HG02763 (cell line): ENCODE results near the gene TCF23.
"Not testable (repeated sequence)": the region's sequence is repeated elsewhere in the genome, so short reads cannot be mapped to it uniquely, and the experiment has no call there.

ENCODE experiments used
- ATAC-seq: cut with Tn5 transposase; IDR thresholded peaks from one replicate; pipeline ENCODE4 v1.9.1; 2021; ENCODE audit warnings: mild to moderate bottlenecking, moderate library complexity; ENCODE audit not compliant: unreplicated experiment

TCF23 gene

DNA sequence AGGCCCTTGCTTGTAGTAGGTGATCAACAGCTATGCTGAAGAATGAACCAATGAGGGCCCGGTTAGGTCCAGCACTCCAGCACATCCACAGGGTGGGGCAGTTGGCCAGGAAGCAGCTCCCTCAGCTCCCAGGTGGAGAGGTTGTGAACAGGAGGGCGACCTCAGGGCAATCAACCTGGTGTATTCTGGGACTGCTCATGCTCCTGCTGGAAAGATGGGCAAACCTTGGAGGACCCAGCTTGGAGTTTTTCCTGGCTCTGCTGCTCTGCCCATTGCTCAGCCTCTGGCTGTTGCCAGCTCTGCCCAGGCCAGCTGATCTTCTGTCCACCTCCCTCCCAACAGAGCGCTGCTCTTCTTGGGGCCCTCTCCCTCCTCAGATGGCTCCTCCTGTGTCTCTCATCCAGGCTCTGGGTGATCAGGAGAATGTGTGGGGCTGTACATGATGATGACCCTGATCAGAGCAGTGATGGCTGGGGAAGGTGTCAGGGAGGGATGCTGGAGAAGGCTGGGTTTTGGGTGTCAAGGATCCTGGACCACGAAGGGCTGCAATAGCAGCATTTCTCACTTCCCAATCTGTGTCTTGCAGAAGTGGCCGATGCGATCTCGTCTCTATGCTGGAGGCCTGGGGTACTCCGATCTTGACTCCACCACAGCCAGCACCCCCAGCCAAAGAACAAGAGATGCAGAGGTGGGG, 3.4 kb downstream of the TCF23 start:
- no peak for ATAC-seq

DNA sequence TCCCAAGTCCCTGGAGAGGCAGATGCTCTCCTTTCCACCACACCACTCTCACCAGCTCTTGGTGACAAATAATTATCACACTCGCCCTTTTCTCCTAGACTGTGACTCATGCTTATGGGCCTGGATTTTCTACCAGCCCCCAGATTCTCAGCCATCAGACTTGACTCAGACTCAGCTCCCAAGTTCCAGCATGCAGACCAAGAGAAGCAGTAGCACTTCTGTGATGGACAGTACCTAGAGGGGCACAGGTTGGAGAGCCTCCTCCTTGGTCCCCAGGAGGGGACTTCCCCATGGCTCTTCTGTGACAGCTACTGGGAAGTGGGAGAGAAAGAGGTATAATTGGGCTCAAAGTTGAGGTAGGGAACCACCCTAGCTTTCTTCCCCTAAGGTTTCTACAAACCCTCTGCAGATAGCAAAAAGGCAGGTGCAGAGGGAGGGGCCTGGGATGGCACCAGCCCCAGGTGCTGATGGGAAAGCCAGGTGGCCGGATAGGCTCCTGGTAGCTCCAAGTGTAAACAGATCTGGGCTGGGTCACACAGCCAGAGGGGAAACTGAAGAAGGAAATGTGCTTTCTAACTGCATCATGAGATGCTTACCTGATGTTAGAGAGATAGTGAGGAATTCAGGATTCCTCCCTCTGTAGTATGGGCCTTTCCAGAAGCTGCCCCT, 4.1 kb downstream of the TCF23 start:
- ATAC-seq, result no peak

DNA sequence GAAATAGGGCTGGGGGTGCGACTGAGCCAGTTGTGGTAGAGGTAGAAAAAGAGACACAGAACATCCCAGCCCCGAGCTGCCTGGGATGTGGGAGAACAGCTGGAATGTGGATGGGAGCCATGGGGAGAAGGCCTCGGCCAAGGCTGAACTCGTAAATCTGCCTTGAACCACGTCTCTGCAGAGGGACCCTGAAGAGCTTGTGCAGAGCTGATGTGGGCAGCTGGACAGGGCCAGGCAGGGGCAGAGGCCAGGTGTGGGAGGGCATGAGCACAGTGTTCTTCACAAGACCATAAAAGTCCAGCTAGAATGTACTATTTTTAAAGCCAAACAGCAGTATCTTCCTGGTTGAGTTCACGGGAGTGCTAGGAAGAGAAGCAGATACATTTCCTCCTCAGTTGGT, 5.7 kb downstream of the TCF23 start:
- no peak for ATAC-seq

DNA sequence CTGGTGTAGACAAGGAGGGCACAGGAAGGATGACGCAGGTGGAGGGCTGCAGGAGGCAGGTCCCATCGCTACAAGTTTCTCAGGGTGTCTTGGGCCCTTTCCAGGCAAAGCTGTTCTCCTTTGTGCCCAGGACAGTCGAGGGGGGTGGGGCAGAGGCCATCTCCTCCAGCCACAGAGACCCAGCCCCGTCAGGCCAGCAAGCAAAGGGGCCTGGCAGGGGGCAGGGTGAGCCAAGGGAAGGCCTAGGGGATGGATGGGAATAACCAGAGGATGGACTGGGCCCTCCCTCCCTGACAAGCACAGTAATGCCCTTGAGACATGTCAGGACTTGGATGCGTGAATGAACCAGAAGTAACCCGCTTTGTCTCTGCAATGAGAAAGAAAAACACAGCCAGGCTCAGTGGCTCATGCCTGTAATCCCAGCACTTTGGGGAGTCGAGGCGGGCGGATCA, 6.3 kb downstream of the TCF23 start:
- ATAC-seq, result no peak

DNA sequence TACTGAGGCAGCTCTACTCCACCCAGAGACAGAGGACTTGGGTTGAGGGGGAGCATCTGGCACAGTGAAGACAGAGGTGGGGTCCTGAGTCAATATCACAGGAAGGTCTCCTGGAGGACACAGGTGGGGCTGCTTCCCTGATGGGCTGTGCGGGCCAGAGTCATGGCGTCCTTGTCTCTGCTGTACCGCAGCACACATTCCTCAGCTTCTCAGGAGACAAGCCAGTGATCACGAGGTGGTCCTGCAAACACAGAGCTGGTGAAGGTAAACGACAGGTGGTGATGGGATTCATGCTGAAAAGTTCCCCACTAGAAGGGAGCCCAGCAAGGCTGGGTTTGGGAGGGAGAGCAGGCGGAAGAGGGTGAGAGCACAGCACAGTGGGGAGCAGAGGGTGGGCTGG, 9.7 kb downstream of the TCF23 start:
- no peak for ATAC-seq

DNA sequence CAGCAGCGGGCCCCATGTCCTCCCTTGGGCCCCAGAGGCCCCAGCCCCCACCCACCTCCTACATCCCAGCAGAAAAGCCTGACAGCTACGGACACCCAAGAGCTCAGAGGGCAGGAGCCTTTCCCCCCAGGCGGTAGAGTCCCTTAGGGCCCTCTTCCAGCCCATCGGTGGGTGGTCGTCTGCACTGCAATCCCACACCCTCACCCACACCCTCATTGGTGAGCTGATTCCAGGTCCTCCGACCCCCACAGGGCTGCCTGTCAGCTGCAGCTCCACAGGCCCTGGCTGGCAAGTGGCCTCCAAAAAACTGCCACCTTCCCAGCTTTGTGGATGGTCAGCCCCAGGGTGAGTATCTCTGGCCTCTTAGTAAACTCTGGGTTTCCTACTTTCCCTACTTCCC, 10.5 kb downstream of the TCF23 start:
- no peak for ATAC-seq

DNA sequence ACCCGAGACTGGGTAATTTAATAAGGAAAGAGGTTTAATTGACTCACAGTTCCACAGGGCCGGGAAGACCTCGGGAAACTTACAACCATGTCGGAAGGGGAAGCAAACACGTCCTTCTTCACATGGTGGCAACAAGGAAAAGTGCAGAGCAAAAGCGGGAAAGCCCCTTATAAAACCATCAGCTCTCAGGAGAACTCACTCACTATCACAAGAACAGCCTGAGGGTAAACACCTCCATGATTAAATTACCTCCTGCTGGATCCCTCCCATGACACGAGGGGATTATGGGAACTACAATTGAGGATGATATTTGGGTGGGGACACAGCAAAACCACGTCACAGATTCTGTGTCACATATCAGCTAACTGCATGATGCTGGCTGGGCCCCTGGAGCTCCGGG, 11.4 kb downstream of the TCF23 start:
- ATAC-seq, result no peak

DNA sequence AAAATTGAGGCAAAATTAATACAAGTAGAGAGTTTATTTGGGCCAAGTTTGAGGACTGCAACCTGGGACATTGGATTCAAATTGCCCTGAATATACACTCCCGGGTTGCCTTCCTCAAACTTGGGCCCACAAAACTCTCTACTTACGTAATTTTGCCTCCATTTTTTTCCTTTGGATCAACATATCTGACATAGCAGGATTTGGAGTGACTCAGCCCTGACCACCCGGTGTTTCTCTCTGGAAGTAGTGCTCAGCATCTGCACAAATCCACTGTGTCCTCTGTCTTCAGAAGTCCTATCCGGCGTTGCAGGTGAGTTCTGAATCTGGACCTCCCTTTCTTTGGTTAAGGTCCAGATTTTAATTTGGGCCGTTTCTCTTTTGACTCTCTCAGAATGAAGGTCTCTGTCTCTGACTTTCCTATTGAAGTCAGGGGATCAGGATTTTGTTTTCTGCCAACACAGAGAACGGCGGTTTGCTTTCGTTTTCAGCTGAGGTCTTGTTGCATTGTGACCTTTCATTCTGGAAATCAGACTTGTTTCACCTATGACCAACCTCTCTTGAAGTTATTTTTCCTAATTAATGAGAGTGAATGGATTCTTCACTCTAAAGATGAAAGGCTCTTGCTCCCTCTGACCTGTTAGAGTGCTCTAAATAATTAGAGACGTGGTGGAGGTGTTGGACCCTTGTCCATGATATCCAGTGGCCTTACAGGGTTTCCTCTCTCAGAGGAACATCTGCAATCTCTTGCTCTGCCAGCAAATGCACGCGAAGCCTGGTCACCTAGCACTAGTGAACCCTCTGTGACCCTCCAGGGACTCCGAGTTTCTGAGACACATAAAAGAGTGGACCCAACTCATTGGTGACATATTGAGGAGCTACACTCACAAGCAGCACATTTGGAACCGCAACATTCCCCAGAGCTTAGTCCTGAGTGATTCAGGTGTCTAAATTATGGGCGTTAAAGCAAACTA, 13.6 kb downstream of the TCF23 start:
- ATAC-seq, result no peak

DNA sequence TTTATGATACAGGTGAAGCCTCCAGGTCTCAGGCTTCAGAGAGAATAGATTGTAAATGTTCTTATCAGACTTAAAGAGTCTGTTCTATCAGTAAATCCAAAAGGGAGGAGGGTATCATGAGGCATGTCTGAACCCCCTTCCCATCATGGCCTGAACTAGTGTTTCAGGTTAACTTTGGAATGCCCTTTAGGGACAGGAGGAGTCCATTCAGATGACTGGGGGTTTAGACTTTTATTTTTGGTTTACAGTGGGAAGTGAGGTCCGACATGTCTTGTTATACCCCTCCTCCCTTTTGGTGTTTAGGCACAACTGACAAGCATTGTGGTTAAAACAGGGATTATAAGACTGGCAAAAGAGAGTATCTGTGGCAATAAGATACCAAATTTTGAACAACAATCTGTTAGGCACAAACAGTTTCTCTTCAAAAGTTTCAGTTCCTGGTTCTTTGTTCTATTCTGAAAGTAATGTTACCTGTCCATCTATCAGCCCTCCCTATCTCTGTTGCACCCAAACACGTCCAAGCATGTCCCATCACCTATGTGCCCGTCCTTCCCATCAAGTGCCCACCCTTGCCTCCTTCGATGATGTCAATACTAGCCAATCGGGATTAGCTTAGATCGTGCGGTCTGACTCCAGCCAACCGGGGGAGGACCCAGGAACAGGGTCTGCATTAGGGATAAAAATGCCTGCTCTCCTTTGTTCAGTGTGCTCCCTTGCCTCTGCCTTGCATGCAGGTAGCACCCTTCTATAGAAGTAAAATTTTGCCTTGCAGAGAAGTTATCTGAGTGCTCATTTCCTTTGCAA, 16.4 kb downstream of the TCF23 start:
- no peak for ATAC-seq

DNA sequence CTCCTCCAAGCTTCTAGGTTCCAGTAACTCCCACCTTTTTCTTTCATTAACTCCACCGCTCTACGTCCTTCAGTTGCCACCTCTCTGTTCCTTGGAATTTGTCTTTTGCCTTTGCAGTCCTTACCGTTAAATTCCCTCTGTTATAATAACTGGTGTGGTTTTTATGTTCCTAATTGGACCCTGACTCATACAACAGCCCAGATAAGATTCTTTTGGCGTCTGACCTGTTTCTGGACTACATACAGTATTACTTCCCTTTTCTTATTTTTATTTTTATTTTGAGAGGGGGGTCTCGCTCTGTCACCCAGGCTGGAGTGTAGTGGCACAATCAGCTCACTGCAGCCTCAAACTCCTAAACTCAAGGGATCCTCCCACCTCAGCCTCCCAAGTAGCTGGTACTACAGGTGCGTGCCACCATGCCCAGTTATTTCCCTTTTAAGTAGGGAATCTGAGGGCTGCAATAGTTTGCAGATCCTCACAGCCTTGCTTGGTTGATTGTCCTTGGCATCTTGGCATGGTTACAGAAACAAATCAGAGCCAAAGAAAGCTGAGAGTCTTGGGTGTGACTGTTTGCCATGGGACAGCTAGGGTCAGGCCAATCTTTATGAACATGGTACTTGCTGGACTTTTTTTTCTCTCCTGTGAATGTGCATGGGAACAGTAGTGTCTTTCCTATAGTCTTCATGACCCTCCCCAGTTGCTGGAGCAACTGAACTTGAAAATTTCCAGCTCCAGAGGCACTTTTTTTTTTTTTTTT, 22.0 kb downstream of the TCF23 start:
- no peak for ATAC-seq

DNA sequence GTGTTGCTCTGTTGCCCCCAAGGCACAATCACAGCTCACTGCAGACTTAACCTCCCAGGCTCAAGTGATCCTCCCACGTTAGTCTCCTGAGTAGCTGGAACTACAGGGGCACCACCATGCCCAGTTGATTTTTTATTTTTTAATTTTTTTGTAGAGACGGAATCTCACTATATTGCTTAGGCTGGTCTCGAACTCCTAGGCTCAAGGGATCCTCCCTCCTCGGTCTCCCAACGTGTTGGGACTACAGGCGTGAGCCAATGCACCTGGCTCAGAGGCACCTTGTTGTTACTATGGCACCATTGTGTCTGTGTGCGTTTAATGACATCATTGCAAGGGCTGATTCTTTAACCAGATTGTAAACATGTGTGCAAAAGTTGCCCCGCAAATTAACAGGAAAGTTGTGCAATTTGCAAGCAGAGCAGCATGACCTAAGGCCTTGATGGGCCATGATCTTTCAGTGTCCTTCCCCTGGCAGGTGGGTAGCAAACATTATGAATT, 22.6 kb downstream of the TCF23 start:
- ATAC-seq, result no peak

DNA sequence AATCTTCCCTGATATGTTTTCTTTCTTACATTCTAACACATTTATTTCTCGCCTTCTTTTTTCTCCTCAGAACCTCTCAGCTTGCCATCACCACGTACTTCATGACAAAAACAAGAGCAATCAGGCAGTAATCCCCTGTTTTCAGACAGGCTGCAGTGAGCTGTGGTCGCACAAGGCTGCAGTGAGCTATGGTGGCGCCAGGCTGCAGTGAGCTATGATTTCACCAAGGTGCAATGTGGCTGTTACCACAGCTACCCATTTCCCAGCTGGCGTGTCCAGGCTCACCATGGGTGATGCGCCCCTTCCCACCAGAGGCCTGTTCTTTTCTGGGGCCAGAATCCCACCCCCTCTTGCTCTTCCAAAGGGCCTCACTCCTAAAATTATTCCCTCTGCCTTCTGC, 25.8 kb downstream of the TCF23 start:
- ATAC-seq, result no peak

DNA sequence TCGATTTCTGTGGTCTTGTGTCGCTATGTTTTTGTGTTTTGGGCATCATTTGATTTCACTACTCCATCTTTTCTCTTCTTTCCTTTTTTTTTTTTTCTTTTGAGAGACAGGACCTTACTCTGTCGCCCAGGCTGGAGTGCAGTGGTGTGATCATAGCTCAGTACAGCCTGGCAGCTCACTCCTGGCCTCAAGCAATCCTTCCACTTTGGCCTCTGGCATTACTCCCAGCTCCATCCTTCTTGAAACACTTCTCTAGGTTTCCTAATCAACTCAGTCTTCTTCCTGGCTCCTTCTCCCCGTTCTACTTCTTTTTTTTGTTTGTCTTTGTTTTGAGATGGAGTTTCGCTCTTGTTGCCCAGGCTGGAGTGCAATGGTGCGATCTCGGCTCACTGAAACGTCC, 26.5 kb downstream of the TCF23 start:
- ATAC-seq, result no peak

DNA sequence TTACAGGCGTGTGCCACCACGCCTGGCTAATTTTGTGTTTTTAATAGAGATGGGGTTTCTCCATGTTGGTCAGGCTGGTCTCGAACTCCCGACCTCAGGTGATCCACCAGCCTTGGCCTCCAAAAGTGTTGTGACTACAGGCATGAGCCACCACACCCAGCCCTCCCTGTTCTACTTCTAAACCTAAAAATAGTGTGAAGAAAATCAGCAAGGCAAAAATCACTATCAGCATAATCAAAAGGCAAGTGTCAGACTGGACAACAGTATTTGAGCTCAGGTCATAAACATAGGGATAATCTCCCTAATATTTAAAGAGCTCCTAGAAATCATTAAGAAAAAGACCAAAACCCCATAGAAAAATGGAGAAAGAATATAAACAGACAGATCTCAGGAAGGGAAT, 27.0 kb downstream of the TCF23 start:
- not testable (repeated sequence) for ATAC-seq

DNA sequence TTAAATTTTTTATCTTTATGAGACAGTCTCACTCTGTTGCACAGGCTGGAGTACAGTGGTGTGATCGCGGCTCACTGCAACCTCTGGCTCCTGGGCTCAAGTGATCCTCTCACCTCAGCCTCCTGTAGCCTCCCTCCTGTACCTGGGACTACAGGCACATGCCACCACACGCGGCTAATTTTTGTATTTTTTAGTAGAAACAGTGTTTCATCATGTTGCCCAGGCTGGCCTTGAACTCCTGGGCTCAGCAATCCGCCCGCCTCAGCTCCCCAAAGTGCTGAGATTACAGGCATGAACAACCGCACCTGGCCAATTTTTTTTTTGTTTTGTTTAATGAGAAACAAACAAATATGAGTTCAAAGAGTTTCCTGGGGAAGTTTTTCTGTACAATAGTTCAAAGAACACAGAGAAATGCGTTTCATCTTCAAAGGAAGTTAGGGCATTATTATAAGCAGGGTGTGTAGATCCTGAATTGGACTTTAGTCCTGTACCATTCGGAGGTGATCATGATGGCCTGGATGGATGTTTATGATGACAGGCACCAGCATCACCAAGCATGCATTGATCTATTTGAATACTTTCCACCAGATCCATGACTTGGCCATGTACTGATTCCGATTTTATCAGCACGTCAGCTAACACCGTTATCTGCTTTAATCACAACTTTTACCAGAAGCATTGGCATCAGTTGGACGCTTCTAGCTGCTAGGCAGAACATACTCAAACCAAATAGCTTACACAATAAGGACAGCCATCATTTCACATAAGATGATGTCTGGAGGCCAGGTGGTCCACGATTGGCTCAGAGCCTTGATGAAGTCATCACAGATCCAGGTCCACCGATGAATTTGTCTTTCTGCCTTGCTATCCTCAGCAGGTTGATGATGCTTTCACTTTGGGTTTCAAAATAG, 28.9 kb downstream of the TCF23 start:
- no peak for ATAC-seq

DNA sequence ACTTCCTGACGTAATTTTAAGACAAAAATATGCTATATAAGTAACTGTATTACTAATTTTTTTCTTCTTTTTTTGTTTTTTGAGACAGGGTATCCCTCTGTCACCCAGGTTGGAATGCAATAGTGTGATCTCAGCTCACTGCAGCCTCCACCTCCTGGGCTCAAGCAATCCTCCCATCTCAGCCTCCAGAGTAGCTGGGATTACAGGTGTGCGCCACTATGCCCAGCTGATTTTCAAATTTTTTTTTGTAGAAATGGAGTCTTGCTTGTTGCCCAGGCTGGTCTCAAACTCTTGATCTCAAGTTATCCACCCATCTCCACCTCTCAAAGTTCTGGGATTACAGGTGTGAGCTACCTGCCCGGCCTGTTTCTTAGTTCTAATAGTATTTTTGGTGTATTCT, 29.7 kb downstream of the TCF23 start:
- no peak for ATAC-seq

DNA sequence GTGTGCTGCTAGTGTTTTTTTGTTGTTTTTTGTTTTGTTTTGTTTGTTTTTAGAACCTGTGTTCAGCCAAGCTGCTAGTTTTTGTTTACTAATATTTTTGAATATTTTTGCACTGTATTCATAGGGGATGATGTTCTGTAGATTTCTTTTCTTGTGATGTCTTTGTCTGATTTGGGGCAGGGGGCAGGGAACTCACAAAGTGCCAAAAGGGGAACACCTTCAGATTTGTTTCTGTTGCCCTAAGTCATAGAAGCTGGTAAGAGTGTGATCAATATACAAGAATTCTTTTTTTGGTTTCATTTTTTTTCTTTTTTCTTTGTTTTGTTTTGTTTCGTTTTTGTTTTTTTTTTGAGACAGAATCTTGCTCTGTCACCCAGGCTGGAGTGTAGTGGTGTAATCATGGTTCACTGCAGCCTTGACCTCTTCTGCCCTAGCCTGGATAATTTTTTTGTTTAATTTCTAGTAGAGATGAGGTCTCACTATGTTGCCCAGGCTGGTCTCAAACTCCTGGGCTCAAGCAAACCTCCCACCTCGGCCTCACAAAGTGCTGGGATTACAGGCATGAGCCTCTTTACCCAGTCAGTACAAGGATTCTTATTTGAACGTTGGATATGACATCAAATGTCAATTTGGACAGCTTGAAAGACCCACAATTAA, 30.7 kb downstream of the TCF23 start:
- no peak for ATAC-seq

DNA sequence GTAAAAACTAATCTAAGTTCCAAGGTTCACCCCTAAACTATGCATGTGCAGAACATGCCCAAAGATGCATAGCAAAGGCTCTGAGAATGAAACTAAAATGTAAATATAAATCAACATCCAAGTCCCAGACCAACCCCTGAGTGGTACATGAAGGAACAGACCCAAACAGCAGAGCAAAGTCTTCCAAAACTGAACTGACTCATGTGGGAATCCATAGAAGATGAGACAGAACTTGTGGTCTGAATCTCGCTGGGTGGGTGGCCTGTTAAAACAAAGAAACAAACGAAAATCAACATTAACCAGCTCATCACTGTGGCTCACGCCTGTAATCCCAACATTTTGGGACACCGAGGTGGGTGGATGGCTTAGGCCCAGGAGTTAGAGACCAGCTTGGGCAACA, 33.5 kb downstream of the TCF23 start:
- ATAC-seq, result no peak
